Astrocyte of the spinal cord (primary cell): ENCODE results near the gene P2RY13.

Experiments used
- DNase-seq: peaks from one replicate; pipeline ENCODE4 v3.0.0; 2011; ENCODE audit warnings: low read depth, low spot score
- H3K4me3 ChIP-seq: 2 replicates; pipeline ENCODE4 v1.5.1; 2011; ENCODE audit warnings: low read depth, mild to moderate bottlenecking, low read length, moderate library complexity
- CTCF ChIP-seq: IDR thresholded peaks from 2 replicates; pipeline ENCODE4 v1.5.1; 2012; ENCODE audit warnings: low read depth, mild to moderate bottlenecking, low read length, inconsistent platforms
- in situ Hi-C: cut with HindIII; loops from 2 replicates; pipeline ENCODE4 v1.10.0; 2017; ENCODE audit warnings: low sequenced_read_pairs

Gene P2RY13

GRCh38 chr3:151346292-151346691 lies 16.9 kb upstream of the P2RY13 start:
- DNase-seq: no peak
- H3K4me3 ChIP-seq: no peak overlapping the region
- TF ChIP-seq CTCF: no peak
- in situ Hi-C loops: no loop called here

- no peak for TF ChIP-seq CTCF
- H3K4me3 ChIP-seq: no peak overlapping the region
- in situ Hi-C loops: no loop called here
- DNase-seq: peak; percentile 73
These were observed 16.5 kb upstream of the P2RY13 start for GRCh38 chr3:151345859-151346258.

- in situ Hi-C loops: no loop called here
- TF ChIP-seq CTCF: no peak
- DNase-seq: no peak
- H3K4me3 ChIP-seq: no peak overlapping the region
These were observed 2.3 kb upstream of the P2RY13 start for GRCh38 chr3:151331696-151332095.

GRCh38 chr3:151330899-151331298 lies 1.6 kb upstream of the P2RY13 start:
- no peak for DNase-seq
- TF ChIP-seq CTCF: no peak
- in situ Hi-C loops: no loop called here
- H3K4me3 ChIP-seq: no peak overlapping the region

- no peak for TF ChIP-seq CTCF
- DNase-seq: no peak
- no peak overlapping the region for H3K4me3 ChIP-seq
- in situ Hi-C loops: no loop called here
These were observed 1.0 kb upstream of the P2RY13 start for GRCh38 chr3:151330379-151330778.

- H3K4me3 ChIP-seq: no peak overlapping the region
- no peak for TF ChIP-seq CTCF
- in situ Hi-C loops: no loop called here
- DNase-seq: no peak
These were observed 902 bp downstream of the P2RY13 start for GRCh38 chr3:151328298-151328995.
